Ishikawa (cell line): ENCODE measurements around the gene ACACB.

ENCODE experiments used
- CEBPB ChIP-seq: IDR thresholded peaks from 2 replicates; pipeline ENCODE4 v1.6.1; 2012
- CREB1 ChIP-seq: IDR thresholded peaks from 2 replicates; pipeline ENCODE4 v1.6.1; 2012; ENCODE audit warnings: low read depth
- EGR1 ChIP-seq: IDR thresholded peaks from 2 replicates; pipeline ENCODE4 v1.6.1; 2012
- EP300 ChIP-seq: IDR thresholded peaks from 2 replicates; pipeline ENCODE4 v1.6.1; 2012; ENCODE audit warnings: borderline replicate concordance
- FOXM1 ChIP-seq: IDR thresholded peaks from 2 replicates; pipeline ENCODE4 v1.6.1; 2012; ENCODE audit warnings: low read depth, borderline replicate concordance
- NFIC ChIP-seq: IDR thresholded peaks from 2 replicates; pipeline ENCODE4 v1.6.1; 2012
- RAD21 ChIP-seq: IDR thresholded peaks from 2 replicates; pipeline ENCODE4 v1.6.1; 2012; ENCODE audit warnings: low read depth
- TAF1 ChIP-seq: IDR thresholded peaks from 2 replicates; pipeline ENCODE4 v1.6.1; 2012; ENCODE audit warnings: low read depth, mild to moderate bottlenecking
- TCF12 ChIP-seq: IDR thresholded peaks from 2 replicates; pipeline ENCODE4 v1.6.1; 2012; ENCODE audit warnings: low read depth
- TEAD4 ChIP-seq: IDR thresholded peaks from 2 replicates; pipeline ENCODE4 v1.6.1; 2012
- YY1 ChIP-seq: IDR thresholded peaks from 2 replicates; pipeline ENCODE4 v1.6.1; 2012; ENCODE audit warnings: low read depth
- ZBTB7A ChIP-seq: IDR thresholded peaks from 2 replicates; pipeline ENCODE4 v1.6.1; 2012; ENCODE audit warnings: low read depth
- TF ChIP-seq, protein P1 (sequence below): IDR thresholded peaks from 2 replicates; pipeline ENCODE4 v1.6.1; 2012; ENCODE audit warnings: low read depth, mild to moderate bottlenecking
- TF ChIP-seq, protein P2 (sequence below): IDR thresholded peaks from 2 replicates; pipeline ENCODE4 v1.6.1; 2012
- TF ChIP-seq, protein P3 (sequence below): IDR thresholded peaks from 2 replicates; pipeline ENCODE4 v1.6.1; 2012

The ACACB gene

DNA sequence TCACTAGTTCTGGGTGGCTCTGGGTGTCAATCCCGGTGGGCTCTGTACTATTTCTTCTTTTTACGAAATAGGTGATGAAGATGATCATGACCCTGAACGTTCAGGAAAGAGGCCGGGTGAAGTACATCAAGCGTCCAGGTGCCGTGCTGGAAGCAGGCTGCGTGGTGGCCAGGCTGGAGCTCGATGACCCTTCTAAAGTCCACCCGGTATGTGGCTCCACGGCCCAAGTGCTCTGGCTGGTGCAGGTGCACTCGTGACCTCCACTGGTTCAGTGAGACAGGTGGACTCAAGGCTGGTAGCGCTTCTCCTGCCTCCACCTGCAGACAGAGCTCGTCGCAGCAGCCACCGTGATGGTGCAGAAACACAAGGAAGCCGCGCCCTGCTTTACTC lies 85.1 kb downstream of the ACACB start:
- TF ChIP-seq, protein P1, sequence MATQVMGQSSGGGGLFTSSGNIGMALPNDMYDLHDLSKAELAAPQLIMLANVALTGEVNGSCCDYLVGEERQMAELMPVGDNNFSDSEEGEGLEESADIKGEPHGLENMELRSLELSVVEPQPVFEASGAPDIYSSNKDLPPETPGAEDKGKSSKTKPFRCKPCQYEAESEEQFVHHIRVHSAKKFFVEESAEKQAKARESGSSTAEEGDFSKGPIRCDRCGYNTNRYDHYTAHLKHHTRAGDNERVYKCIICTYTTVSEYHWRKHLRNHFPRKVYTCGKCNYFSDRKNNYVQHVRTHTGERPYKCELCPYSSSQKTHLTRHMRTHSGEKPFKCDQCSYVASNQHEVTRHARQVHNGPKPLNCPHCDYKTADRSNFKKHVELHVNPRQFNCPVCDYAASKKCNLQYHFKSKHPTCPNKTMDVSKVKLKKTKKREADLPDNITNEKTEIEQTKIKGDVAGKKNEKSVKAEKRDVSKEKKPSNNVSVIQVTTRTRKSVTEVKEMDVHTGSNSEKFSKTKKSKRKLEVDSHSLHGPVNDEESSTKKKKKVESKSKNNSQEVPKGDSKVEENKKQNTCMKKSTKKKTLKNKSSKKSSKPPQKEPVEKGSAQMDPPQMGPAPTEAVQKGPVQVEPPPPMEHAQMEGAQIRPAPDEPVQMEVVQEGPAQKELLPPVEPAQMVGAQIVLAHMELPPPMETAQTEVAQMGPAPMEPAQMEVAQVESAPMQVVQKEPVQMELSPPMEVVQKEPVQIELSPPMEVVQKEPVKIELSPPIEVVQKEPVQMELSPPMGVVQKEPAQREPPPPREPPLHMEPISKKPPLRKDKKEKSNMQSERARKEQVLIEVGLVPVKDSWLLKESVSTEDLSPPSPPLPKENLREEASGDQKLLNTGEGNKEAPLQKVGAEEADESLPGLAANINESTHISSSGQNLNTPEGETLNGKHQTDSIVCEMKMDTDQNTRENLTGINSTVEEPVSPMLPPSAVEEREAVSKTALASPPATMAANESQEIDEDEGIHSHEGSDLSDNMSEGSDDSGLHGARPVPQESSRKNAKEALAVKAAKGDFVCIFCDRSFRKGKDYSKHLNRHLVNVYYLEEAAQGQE, result no peak
- TF ChIP-seq YY1 (no peak), CREB1 (no peak), EP300 (no peak), TAF1 (no peak), EGR1 (no peak), FOXM1 (no peak), ZBTB7A (no peak), RAD21 (no peak), NFIC (no peak), TEAD4 (no peak), TCF12 (no peak), CEBPB (no peak)
- TF ChIP-seq, protein P2, sequence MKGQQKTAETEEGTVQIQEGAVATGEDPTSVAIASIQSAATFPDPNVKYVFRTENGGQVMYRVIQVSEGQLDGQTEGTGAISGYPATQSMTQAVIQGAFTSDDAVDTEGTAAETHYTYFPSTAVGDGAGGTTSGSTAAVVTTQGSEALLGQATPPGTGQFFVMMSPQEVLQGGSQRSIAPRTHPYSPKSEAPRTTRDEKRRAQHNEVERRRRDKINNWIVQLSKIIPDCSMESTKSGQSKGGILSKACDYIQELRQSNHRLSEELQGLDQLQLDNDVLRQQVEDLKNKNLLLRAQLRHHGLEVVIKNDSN, result no peak
- TF ChIP-seq, protein P3, sequence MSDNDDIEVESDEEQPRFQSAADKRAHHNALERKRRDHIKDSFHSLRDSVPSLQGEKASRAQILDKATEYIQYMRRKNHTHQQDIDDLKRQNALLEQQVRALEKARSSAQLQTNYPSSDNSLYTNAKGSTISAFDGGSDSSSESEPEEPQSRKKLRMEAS, result no peak

DNA sequence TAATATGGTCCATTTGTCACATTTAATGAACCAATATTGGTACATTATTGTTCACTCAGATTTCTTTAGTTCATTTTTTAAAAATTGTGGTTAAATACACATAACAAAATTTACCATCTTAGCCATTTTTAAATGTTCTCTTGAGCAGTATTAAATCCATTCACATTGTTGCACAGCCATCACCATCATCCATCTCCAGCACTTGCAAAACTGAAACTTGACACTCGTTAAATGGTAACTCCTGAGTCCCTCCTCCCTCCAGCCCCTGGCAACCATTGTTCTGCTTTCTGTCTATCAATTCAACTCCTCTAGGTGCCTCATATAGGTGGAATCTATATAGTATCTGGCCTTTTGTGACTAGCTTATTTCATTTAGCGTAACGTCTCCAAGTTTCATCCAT lies 86.4 kb downstream of the ACACB start:
- TF ChIP-seq YY1 (no peak), CEBPB (peak; percentile 68; the same call in 1 of the 2 replicates)

DNA sequence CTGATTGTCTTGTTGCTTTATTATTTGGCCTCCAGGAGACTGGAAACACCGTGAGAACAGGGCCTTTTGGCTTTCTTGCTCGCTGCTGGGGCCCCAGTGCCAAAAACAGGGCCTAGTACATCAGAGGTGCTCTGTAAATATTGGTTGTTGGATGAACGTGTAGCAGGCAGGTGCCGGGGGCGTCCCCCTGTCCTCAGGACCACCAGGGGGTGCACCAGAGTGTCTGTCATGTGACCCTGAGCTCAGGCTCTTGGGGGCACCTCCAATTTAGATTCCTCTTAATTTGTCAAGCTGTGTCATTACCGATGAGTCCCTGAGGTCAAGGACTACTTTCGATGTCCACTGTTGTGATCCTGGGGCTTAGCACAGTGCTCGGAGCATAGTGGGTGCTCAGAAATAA lies 87.1 kb downstream of the ACACB start:
- TF ChIP-seq EGR1 (no peak), NFIC (no peak)

DNA sequence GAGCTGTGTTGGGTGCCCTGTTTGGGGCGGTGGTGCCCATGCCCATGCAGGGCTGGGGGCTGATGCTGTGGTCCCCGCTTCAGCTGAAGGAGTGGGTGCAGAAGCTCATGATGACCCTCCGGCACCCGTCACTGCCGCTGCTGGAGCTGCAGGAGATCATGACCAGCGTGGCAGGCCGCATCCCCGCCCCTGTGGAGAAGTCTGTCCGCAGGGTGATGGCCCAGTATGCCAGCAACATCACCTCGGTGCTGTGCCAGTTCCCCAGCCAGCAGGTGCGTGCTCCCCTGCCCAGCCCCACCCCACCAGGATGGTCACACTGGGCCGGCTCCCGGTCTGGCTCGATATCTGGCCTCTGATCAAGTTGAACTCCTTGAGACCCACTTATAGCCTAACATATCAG lies 92.7 kb downstream of the ACACB start:
- TF ChIP-seq NFIC, result no peak
- TF ChIP-seq, protein P2, result no peak
- TF ChIP-seq RAD21, result no peak
- no peak for TF ChIP-seq TAF1
- no peak for TF ChIP-seq EP300
- no peak for TF ChIP-seq FOXM1
- TF ChIP-seq YY1, result no peak
- no peak for TF ChIP-seq TCF12
- TF ChIP-seq CREB1, result no peak
- TF ChIP-seq, protein P1, result no peak

DNA sequence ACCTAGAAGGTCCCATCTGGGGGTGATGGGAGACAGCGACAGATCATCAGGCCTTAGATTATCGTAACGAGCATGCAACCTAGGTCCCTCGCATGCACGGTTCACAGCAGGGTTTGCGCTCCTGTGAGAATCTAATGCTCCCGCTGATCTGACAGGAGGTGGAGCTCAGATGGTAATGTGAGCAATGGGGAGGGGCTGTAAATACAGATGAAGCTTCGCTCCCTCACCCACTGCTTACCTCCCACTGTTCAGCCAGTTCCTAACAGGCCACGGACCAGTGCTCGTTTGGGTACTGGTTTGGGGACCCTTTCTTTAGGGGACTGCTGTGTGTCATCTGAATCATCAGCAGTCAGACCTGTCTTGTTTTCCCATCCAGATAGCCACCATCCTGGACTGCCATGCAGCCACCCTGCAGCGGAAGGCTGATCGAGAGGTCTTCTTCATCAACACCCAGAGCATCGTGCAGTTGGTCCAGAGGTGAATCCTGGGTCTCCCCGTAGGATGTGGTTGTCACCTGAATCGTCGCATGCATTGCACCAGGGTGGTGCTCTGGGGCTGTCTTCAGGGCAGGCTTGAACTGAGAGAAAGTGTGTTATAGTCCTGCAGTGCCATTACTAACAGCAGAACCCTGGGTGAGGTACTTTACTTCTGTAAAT lies 96.2 kb downstream of the ACACB start:
- TF ChIP-seq, protein P1, result no peak
- TF ChIP-seq FOXM1 (no peak), YY1 (no peak)
- TF ChIP-seq, protein P2, result no peak
